NCI-H1092 treated with DMSO at 0.1 percent for 48 hours (cell line): ENCODE results near the gene CYTL1.
"Not testable (repeated sequence)": the region's sequence is repeated elsewhere in the genome, so short reads cannot be mapped to it uniquely, and the experiment has no call there.

Source experiments
- DNase-seq: peaks from one replicate; lab custom pipeline; 2025; lab: John Stamatoyannopoulos, UW

The CYTL1 gene

DNA sequence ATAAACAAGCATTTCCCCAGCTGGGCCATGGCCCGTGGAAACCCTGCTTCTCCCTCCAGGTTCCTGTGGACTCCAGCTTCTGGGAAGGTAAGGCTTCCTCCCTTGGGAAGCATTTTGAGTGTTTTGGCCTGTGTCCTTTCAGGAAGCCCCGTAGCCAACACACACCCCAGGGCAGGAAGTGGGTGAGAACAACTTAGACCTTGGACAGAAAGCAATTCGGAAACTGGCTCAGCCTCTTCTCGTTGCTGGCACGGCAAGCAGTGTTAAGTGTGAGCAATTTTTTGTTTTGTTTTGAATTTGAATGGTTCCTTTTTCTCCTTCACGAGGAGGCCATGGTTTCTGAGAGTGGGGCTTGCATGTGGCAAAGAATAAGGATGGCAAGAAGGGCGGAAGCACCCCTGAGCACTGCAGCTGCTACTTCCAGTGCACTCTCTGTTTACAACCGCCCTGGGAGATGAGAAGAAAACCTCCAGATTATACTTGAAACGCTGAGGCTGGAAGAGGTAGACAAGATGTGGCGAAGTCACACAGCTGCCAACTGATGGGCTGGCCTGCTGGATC, 14.1 kb upstream of the CYTL1 start:
- no peak for DNase-seq

DNA sequence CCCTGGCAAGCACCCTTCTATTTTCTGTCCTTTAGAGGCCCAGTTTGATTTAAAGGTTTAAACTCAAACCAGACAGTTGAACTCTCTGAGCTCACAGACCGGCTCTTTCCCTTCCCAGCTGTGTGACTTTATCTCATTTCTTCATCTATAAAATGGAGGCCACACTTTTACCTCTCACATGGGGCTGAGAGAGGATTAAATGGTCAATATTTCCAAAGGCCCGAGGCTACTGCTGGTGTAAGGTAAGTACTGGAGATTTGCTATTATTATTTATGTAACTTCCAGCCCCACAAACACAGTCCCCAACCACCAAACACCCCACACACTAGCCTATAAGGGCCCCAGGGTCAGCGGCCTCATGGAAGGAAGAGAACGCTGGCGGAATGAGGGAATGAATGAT, 13.6 kb upstream of the CYTL1 start:
- DNase-seq, result no peak

- DNase-seq, result no peak
These were observed 11.7 kb upstream of the CYTL1 start for GRCh38 chr4:5030927-5031326.

- no peak for DNase-seq
These were observed 11.0 kb upstream of the CYTL1 start for GRCh38 chr4:5030221-5030620.

- DNase-seq, result no peak
These were observed 10.2 kb upstream of the CYTL1 start for GRCh38 chr4:5029447-5029846.

GRCh38 chr4:5028480-5028879, 9.2 kb upstream of the CYTL1 start:
- DNase-seq, result no peak

DNA sequence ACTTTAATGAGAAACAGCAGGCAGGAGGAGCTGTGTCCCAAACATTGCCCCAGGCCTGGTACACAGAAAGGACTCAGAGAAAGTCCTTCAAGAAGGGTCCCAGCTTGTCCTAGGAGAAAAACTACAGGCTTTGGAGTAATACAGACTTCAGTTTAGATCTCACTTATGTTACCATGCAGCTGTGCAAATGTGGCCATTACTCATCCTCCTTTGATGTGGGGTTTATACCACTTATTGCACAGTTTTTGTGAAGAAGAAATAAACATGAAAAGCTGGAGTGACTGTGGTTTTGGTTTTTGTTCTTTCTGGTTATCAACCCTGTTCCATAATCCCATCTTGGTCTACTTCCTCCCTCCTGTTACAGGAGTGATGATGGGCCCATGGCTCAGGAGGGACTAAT, 8.1 kb upstream of the CYTL1 start:
- DNase-seq, result no peak

- DNase-seq, result no peak
These were observed 7.1 kb upstream of the CYTL1 start for GRCh38 chr4:5026371-5026770.

- no peak for DNase-seq
These were observed 5.4 kb upstream of the CYTL1 start for GRCh38 chr4:5024673-5025072.

DNA sequence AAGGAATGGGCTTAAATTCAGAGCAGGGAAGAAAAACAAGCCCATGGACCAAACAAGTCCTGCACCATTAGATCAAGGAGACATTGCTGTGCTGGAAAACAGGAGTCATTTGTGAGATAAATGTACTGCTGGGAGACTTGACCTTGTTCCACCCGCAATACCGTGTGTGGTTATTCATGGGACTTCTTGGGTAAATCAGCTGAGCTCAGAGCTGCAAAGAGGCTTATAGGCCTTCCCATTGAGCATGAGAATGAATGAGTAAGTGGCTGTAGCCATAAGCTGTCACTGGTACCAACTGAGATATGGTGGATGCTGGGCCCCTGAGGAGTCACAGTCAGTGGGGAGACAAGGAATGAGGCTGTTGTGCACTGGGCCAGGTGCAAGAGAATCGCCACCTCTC, 2.3 kb upstream of the CYTL1 start:
- DNase-seq, result no peak

- DNase-seq, result no peak
These were observed 1.1 kb upstream of the CYTL1 start for GRCh38 chr4:5020341-5020740.

GRCh38 chr4:5019796-5020195, 538 bp upstream of the CYTL1 start:
- DNase-seq, result no peak

- DNase-seq, result no peak
These were observed 655 bp downstream of the CYTL1 start for GRCh38 chr4:5018603-5019002.

DNA sequence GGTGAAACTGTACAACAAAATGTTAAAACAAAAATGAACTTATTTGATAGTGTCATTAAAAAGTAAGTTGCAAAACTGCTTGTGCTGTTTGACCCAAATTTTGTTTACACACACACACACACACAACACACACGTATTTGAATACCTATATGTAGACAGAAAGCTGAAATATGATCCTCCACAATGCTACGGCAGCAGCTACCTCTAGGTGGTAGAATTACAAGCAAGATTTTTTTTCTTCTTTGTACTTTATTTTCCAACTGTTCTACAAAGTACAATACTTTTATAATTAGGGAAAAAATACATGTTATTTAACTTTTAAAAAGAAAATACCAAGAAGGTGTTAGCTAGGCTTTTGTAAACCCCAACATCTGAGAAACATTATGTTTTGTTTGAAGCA, 1.2 kb downstream of the CYTL1 start:
- DNase-seq, result no peak

DNA sequence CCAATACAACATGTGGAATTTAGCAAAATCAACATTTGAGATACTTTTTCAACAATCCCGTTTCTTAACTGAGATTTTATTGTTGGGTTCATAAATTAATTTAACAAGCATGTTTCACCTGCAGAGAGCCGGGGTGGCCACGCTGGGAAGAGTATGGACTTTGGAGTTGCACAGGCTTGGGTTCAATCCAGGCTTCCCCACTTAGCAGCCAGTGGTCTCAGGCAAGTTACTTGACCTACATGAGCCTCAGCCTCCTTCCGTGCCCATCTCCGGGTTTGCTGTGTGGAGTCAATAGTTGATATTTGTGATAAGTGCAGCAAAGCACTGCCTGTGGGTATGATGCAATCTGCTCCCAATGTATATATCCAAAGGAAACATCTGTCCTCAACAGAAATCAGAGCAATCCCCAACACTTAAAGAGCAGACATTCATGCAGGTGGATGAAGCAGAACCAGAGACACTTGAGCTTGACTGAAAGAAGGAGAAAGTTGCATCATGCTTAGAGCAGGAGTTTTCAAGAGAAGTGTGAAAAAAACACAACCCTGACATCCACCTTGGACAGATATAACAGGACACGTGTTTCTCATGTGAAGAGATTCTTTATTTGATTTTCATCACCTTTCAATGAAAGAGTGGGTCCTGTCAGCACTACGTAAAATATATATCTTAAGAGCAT, 5.1 kb downstream of the CYTL1 start:
- no peak for DNase-seq

DNA sequence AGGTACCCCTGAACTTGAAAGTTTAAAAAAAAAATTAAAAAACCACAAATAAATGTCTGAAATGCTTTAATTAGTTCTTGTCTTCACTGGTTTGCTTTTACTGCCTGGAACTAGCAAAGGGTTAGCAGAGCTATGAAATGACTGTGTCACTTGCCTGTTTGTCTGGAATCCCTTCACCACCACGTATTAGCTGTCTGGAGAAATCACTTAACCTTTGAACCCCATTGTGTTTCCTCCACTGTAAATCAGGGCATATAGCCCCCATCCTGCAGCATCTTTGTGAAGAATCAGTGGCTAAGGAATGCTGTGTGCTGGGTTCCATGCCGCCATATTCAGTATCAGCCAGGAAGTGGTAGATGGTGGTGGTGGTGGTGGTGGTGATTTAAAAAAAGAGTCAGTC, 6.3 kb downstream of the CYTL1 start:
- DNase-seq, result no peak

GRCh38 chr4:5012244-5012898, 6.9 kb downstream of the CYTL1 start:
- DNase-seq, result no peak

GRCh38 chr4:5010984-5011383, 8.3 kb downstream of the CYTL1 start:
- no peak for DNase-seq

- no peak for DNase-seq
These were observed 9.5 kb downstream of the CYTL1 start for GRCh38 chr4:5009796-5010195.

GRCh38 chr4:5006932-5007331, 12.3 kb downstream of the CYTL1 start:
- DNase-seq, result not testable (repeated sequence)

DNA sequence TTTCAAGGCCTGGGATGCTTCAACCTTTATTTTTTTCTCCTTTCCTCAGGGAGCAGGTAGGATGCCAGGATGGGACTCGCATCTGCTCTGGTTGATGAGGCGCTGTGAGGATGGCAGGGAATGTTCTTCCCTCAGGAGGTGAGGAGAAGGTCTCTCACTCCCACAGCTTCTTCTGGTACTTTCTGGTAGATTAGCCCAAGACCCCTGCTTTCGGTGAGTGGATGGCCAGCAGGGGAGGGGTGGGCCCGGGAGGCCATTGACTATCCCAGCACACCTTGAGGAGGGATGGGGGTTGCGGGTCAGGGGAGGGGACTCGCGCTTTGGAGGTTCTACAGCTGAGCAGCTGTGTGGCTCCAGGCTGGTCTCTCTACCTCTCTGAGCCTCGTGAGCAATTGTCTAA, 14.8 kb downstream of the CYTL1 start:
- no peak for DNase-seq

GRCh38 chr4:5003918-5004317, 15.3 kb downstream of the CYTL1 start:
- no peak for DNase-seq

GRCh38 chr4:5003372-5003857, 15.8 kb downstream of the CYTL1 start:
- no peak for DNase-seq

- DNase-seq, result not testable (repeated sequence)
These were observed 17.6 kb downstream of the CYTL1 start for GRCh38 chr4:5001641-5002040.
